HepG2 (cell line): Measurements from ENCODE around the gene NTN4. TPM values are rescaled to one million over a fixed set of nuclear protein-coding genes. Genes with fewer than 3 reads are reported as not detected.
A peak's percentile ranks its signal among the peaks of the same experiment; 100 is the strongest.

Experiments
- FOXP1 ChIP-seq, 2 experiments: fragments of 450-650 bp in 1 of 2; IDR thresholded peaks; 2 replicates each; pipeline ENCODE4 v1.6.1; 2017 to 2018; ENCODE audit warnings: antibody characterized with exemption in 1 of 2
- HMGXB4 ChIP-seq, 2 experiments: sonication (generic) in 1 of 2; formaldehyde crosslinking in 1 of 2; IDR thresholded peaks; 2 replicates each; pipeline versions ENCODE4 v1.4.0 to v1.6.1; 2018 to 2020; ENCODE audit warnings: missing genetic modification reagents in 2 of 2, borderline replicate concordance in 1 of 2, low read depth in 1 of 2, mild to moderate bottlenecking in 1 of 2, missing biosample characterization in 1 of 2
- ZNF407 ChIP-seq: sonication (generic); formaldehyde crosslinking; IDR thresholded peaks from one replicate; pipeline ENCODE4 v1.5.1; 2020; ENCODE audit warnings: mild to moderate bottlenecking, missing genetic modification reagents; ENCODE audit errors: not compliant biosample characterization
- polyA plus RNA-seq, 8 experiments: library from polyadenylated mRNA; depleted of rRNA in 3 of 8; stranded (reverse) in 7 of 8; unstranded in 1 of 8; fragments of >200 nt; fragmentation: Illumina TruSeq in 4 of 8; extraction: Trizol in 4 of 8; gene quantifications; 2 replicates each; pipeline versions ENCODE4 v1.2.1 to v1.2.3, GENCODE V29; 2011 to 2016; ENCODE audit warnings: low read depth in 4 of 8, missing spikeins in 1 of 8, mixed read lengths in 1 of 8; ENCODE audit not compliant: insufficient read depth in 1 of 8
- total RNA-seq, 5 experiments: library from RNA; depleted of rRNA; stranded (reverse); fragments of >200 nt; fragmentation: Illumina TruSeq; extraction: Trizol; gene quantifications; 2 replicates each; pipeline ENCODE4 v1.2.3, GENCODE V29; 2016; ENCODE audit warnings: low read depth in 1 of 5

NTN4 gene
- total and polyA plus RNA-seq, 2 of the 13 experiments (the other 11 are each of a cell fraction or from before 2014, with no cell fraction given) = 7.8 to 11.5 TPM

GRCh38 chr12:95742586-95742985, 48.0 kb downstream of the NTN4 start (continued):
- TF ChIP-seq ZNF407 (CRISPR knock-in tag) (no peak), HMGXB4 (CRISPR knock-in tag; IDR thresholded peaks at IDR 0.05; ENCODE audit: borderline replicate concordance in 1 of 2, low read depth in 1 of 2) (no peak), FOXP1 (IDR thresholded peaks at IDR 0.05) (no peak), FOXP1 (CRISPR knock-in tag; IDR thresholded peaks at IDR 0.05) (peak; percentile 34; the same call in 1 of the 2 replicates)
